ENCODE results near the gene PJA1.

Gene PJA1

DNA sequence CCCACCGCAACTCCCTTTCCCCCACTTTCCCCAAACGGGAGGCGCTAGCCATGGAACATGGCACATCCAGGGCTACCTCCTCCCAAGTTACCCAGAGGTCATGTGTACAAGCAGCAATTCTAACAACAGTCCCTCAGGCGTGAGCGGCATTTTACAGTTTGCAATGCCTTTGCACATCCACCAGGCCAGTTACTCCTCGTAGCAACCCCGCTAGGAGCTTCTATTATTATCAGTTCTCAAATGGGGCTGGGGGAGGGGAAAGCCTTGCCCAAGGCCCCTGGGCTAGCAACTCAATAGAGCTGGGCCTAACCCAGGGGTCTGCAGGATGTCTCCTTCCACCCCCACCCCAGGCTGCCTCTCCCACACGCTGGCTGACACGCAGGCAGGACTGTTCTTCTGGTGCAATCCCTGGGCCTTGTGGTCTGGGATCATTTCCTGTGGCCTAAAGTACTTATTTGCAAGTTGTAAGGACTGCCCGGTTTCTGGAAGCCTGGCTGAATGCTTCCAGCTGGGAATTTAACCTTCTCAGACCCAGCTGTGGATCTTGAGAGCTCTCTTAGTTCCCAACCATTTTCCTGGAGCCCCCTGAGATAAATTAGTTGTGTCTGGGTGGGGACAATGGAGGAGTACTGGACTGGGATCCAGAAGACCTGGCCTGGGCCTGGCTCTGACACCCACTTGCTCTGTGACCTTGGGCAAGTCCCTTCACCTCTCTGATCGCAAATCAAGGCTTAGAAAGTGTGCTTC lies 27.7 kb downstream of the PJA1 start:
- H3K9me3 Mint-ChIP-seq: no peaks in the 10 kb centered on the region
- H3K4me1 Mint-ChIP-seq: no peaks in the 10 kb centered on the region
- H3K27me3 Mint-ChIP-seq: no peaks in the 10 kb centered on the region
- no peaks in the 10 kb centered on the region for H3K36me3 Mint-ChIP-seq
- no peak overlapping the region for H3K4me3 Mint-ChIP-seq
- H3K27ac Mint-ChIP-seq: no peak overlapping the region

DNA sequence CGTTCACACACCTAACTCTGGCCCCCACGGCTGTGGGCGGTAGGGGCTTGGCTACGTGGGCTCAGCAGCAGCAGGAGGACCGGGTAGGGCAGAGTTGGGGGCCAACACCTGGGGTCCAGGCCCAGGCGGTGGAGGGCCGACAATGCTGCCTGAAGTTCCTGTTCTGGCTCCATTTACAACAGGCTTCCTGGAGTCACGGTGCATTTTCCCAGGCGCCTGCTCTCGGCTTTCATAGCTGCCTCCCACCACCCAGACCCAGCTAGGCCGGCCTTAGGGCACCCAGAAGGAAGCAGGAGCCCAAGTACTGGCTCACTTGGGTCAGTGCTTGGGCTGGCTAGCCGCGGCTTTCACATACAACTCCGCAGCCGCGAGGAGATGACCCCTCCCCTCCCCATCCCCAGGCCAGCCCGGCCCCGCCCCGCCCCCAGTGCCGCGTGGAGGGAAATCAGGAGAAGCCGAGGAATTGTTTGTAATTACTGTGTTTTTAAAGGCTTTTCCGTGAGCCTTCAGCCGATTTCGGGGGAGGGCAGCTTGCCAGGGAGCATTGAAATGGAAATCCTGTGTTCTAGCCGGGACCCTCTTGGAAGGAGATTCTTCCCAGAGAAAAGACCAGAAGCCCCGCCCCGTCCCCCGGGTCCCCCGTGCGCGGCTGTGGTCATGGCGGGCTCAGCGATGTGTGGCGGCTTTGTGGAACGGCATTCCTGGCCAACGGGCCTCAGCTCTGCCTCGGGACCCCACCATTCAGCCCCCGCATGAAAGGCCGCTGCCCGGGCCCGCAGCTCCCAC lies 28.5 kb downstream of the PJA1 start:
- Mint-ChIP-seq H3K36me3 (no peaks in the 10 kb centered on the region), H3K9me3 (no peaks in the 10 kb centered on the region), H3K4me1 (no peaks in the 10 kb centered on the region), H3K27me3 (no peaks in the 10 kb centered on the region), H3K4me3 (no peak overlapping the region), H3K27ac (no peak overlapping the region)

DNA sequence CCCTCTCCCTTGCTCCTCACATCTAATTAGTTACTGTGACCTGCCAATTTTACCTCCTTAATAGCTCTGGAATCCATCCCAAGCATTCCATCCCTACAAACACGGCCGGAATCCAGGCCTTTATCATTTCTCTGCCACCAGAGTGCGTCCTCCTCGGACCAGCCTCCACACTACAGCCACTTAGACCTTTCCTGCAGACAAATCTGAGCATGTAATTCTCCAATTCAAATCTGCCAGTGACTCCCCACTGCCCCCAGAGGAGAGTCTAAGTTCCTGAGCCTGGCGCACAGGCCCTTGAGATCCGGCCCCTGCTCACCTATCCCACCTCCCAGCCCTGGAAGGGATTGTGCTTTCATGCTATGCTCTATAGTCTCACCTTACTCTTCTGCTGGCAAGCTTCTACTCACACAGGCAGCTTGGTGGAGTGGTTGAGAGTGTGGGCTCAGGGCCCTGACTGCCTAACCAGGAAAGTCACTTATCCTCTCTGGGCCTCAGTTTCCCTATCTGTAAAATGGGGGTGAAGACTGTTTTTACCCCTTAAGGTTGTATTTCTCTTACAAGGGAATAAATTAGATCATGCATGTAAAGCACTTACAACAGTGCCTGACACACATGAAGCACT lies 31.2 kb downstream of the PJA1 start:
- no peaks in the 10 kb centered on the region for H3K36me3 Mint-ChIP-seq
- no peaks in the 10 kb centered on the region for H3K4me1 Mint-ChIP-seq
- H3K27ac Mint-ChIP-seq: no peak overlapping the region
- no peaks in the 10 kb centered on the region for H3K9me3 Mint-ChIP-seq
- peaks cover 5% of the 10 kb centered on the region for H3K27me3 Mint-ChIP-seq
- H3K4me3 Mint-ChIP-seq: no peak overlapping the region

DNA sequence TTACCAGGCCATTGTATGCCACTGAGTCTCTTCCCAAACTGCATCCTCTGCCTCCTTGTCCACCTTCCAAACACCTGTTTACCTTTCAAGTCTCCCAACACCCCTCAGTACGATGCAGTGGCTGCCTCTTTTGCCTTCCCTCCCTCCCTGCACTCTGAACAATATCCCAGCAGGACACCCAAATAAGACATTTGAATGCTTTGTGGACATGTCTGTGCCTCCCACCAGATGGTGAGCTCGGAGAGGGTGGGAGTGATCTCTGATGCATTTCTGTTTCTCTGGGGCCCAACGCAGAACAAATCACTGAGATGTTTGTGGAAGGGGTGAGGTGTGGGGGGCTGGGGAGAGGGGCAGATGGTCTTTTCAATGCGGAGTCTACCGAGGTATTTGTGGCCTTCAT lies 33.4 kb downstream of the PJA1 start:
- Mint-ChIP-seq H3K36me3 (no peaks in the 10 kb centered on the region), H3K4me3 (no peak overlapping the region), H3K4me1 (peaks cover 3% of the 10 kb centered on the region), H3K9me3 (no peaks in the 10 kb centered on the region), H3K27me3 (peaks cover 10% of the 10 kb centered on the region), H3K27ac (no peak overlapping the region)

DNA sequence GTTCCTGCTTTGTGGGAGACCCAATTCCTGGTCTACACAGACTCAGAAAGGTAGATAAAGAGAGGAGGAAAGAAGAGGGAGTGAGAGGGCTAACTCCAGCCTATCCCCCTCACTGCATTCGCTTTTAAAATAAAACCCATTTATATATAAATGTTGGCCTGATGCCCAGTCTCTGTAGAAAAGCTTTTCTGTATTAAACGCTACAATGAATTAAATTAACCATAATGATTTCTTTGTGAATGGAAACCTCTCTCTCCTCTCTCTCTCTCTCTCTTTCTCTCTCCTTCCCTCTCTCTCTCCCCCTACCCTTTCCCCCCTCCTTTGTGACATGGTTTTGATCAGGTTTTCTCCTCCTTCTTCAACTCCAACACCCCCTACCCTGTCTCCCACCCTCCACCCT lies 34.8 kb downstream of the PJA1 start:
- H3K9me3 Mint-ChIP-seq: no peaks in the 10 kb centered on the region
- no peaks in the 10 kb centered on the region for H3K36me3 Mint-ChIP-seq
- H3K4me1 Mint-ChIP-seq: peaks cover 3% of the 10 kb centered on the region
- peaks cover 10% of the 10 kb centered on the region for H3K27me3 Mint-ChIP-seq
- no peak overlapping the region for H3K4me3 Mint-ChIP-seq
- H3K27ac Mint-ChIP-seq: no peak overlapping the region

DNA sequence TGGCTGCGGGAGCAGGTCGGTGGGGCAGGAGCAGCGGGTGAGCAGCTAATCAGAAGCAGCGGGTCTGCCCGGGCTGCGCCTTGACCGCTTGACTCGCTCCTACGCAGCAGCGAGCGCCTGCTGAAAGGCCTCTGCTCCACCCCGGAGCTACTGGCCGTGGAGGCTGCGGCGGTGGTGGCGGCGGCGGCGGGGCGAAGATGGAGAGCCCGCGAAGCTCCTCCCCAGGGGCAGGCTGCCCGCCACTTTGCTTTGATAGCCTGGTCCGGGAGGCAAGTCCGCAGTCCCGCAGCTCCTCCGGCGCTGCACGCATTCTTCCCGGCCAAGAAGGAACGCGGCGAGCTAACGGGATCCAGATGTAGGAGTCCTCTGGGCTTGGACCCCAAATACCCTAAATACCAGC lies 36.7 kb downstream of the PJA1 start:
- Mint-ChIP-seq H3K27me3 (peaks cover 10% of the 10 kb centered on the region), H3K9me3 (no peaks in the 10 kb centered on the region), H3K27ac (no peak overlapping the region), H3K4me1 (peaks cover 3% of the 10 kb centered on the region), H3K4me3 (no peak overlapping the region), H3K36me3 (no peaks in the 10 kb centered on the region)

DNA sequence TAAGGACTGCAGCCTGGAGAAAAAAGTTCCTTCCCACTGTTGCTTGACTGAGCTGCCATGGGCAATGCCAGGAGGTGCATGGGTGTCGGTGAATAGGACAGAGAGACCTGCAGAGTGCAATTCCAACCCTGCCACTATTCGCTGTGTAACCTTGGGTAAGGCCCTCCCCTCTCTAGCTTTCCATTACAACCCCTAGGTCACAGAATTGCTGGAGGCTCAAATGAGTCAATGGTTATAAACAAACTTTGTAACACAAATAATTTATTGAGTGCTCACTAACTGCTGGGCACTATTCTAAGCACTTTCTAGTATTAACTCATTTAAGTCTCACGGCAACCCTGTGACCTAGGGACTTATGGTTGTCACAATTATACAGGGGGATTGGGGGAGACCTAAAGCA lies 37.8 kb downstream of the PJA1 start:
- Mint-ChIP-seq H3K4me3 (no peak overlapping the region), H3K4me1 (peaks cover 3% of the 10 kb centered on the region), H3K9me3 (no peaks in the 10 kb centered on the region), H3K27me3 (peaks cover 10% of the 10 kb centered on the region), H3K36me3 (no peaks in the 10 kb centered on the region), H3K27ac (no peak overlapping the region)

DNA sequence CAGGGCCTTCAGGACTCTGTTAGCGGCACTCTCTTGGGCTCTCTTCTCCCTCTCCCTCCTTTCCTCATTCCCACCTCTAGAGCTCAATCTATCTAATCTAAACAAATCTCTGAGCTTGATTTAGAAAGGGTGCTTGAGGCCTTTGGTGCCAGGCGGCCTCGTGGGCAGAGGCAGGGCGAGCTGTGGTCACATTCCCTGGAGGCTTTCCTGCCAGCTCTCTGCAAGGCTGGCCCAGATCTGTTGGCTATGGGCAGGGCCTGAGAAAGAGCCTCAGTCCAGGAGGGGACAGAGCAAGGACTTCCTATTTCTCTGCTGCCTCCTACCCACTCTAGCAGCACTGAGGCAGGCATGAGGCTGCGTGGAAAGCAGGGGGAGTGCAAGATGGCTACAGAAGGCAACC lies 38.6 kb downstream of the PJA1 start:
- Mint-ChIP-seq H3K4me1 (peaks cover 3% of the 10 kb centered on the region), H3K27me3 (peaks cover 10% of the 10 kb centered on the region)

DNA sequence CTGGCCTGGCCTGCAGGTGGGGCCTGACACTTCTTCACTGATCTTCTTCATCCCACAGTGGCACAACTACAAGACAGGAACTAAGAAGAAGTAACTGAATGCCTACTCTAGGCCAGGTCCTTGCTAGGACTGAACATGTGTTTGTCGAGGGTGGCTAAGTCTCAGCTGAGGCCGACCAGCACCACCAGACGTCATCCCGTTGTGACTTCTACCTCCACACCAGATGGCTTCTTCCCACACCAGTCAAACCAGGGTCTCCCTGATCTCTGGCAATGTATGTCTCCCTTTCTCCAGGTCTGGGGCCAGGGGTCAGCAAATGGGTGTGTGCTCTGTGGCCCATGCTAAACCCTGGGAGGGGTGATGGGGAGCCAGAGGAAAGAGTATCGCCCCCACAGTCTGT lies 40.2 kb downstream of the PJA1 start:
- no peak overlapping the region for H3K4me3 Mint-ChIP-seq
- no peaks in the 10 kb centered on the region for H3K9me3 Mint-ChIP-seq
- H3K27ac Mint-ChIP-seq: no peak overlapping the region
- H3K4me1 Mint-ChIP-seq: peaks cover 3% of the 10 kb centered on the region
- peaks cover 5% of the 10 kb centered on the region for H3K27me3 Mint-ChIP-seq
- H3K36me3 Mint-ChIP-seq: no peaks in the 10 kb centered on the region

More for the DNA sequence above, 38.6 kb downstream of the PJA1 start:
- Mint-ChIP-seq H3K9me3 (no peaks in the 10 kb centered on the region), H3K36me3 (no peaks in the 10 kb centered on the region), H3K27ac (no peak overlapping the region), H3K4me3 (no peak overlapping the region)

DNA sequence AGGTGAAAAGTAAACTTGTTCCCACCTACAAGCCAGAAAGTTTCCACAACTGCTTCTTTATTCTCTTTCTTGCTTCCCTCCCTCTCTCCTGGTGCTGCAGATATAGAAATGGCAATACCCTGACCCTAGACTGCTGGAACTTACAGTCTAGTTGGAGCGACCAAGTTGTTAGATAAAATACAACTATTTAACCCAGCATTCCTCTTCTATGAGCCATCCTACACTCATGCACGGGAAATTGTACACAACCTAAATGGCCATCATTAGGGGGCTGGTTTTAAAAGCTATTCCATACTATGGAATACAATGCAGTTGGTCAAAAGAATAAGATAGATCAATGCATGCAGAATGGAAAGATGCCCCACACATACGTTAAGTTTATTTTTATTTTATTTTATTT lies 41.1 kb downstream of the PJA1 start:
- peaks cover 3% of the 10 kb centered on the region for H3K4me1 Mint-ChIP-seq
- H3K9me3 Mint-ChIP-seq: no peaks in the 10 kb centered on the region
- no peak overlapping the region for H3K27ac Mint-ChIP-seq
- no peak overlapping the region for H3K4me3 Mint-ChIP-seq
- peaks cover 5% of the 10 kb centered on the region for H3K27me3 Mint-ChIP-seq
- no peaks in the 10 kb centered on the region for H3K36me3 Mint-ChIP-seq

DNA sequence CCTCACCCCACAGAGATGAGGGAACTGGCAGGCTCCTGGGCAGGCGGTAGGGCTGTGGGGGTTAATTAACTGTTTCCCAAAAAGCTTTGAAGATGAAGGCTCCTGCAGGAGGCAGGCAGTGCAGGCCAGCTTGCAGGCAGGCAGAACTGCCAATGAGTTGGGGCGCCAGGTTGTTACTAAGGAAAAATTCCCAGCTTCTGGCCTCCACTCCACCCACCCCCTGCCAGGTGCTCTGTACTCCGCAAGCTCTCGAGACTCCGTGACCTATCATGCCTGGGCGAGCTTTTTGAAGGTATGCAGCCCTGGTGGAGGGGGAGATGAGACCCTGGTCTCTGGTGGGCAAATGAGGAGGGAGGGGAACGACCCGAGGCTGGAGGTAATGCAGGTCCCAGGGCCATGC lies 41.8 kb downstream of the PJA1 start:
- H3K36me3 Mint-ChIP-seq: no peaks in the 10 kb centered on the region
- no peak overlapping the region for H3K27ac Mint-ChIP-seq
- H3K27me3 Mint-ChIP-seq: peaks cover 5% of the 10 kb centered on the region
- peaks cover 3% of the 10 kb centered on the region for H3K4me1 Mint-ChIP-seq
- H3K4me3 Mint-ChIP-seq: no peak overlapping the region
- no peaks in the 10 kb centered on the region for H3K9me3 Mint-ChIP-seq

DNA sequence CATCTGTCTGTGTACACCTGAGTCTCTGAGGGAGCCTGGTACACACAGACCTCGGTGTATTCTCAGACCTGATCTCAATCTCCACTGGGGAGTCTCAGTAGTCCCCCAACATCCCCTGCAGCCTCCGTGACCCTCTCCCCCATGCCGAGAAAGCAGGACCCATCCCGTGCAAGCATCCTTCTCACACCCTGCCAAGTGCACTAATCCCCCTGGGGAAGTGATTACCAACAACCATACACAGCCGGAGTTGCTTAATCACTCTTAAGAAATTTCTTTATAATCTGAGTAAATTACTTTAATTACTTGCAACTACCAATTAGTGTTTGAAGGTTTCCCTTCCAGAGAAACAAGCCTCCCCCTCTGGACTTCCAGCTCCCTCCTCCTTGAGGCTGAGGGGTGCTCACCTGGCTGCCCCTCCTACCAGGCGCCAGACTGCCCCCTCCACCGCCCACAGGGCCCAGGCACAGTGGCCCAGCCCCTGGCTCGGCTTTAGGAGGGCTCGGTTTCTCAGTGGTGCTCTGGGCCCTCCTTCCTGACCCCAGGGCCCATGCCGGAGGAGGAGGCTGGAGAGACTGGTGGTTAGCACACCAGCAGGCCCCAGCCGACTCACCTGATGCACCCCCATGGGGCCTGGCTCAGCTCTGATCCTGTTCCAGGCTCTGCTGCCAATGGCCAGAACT lies 43.8 kb downstream of the PJA1 start:
- no peaks in the 10 kb centered on the region for H3K36me3 Mint-ChIP-seq
- H3K27me3 Mint-ChIP-seq: no peaks in the 10 kb centered on the region
- H3K4me3 Mint-ChIP-seq: no peak overlapping the region
- H3K4me1 Mint-ChIP-seq: no peaks in the 10 kb centered on the region
- H3K27ac Mint-ChIP-seq: no peak overlapping the region
- no peaks in the 10 kb centered on the region for H3K9me3 Mint-ChIP-seq

DNA sequence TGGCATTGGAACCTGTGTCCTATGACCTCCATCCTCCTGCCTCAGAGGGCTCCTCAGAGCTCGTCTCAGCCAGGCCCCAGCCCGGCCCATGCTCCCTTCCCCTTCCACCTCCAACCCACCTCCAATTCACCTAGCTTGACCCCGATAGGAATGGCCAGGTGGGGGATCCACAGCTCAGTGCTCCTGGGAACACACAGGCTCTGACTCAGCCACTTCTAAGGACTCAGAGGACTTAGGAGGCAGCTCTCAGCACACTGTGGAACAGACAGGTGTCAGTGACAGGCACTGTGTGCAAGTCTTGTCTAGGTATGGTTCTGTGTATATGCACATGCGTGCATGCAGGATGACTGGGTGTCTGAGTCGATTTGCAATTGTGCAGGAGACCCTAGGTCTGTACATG lies 44.8 kb downstream of the PJA1 start:
- H3K4me3 Mint-ChIP-seq: no peak overlapping the region
- no peaks in the 10 kb centered on the region for H3K27me3 Mint-ChIP-seq
- H3K9me3 Mint-ChIP-seq: no peaks in the 10 kb centered on the region
- H3K36me3 Mint-ChIP-seq: no peaks in the 10 kb centered on the region
- no peaks in the 10 kb centered on the region for H3K4me1 Mint-ChIP-seq
- no peak overlapping the region for H3K27ac Mint-ChIP-seq

DNA sequence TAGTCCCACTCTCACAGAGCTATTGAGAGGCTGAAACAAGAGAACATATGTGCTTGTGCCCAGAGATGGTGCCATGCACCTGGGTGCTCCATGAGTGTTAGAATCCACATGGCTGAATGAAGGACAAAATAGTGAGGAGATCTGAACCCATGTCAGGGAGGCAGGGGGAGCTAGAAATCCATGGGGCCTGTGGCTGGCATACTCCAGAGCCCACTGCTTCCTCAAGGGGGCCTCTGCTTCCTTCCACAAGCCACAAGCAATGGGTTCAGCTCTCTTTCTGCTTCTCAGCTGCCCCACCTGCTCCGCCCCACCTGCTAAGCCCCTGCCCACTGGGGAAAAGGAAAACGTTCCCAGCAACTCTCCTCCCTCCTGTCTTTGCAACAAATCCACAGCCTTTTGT lies 46.1 kb downstream of the PJA1 start:
- Mint-ChIP-seq H3K9me3 (no peaks in the 10 kb centered on the region), H3K36me3 (no peaks in the 10 kb centered on the region), H3K4me1 (no peaks in the 10 kb centered on the region), H3K27me3 (no peaks in the 10 kb centered on the region), H3K27ac (no peak overlapping the region), H3K4me3 (no peak overlapping the region)

DNA sequence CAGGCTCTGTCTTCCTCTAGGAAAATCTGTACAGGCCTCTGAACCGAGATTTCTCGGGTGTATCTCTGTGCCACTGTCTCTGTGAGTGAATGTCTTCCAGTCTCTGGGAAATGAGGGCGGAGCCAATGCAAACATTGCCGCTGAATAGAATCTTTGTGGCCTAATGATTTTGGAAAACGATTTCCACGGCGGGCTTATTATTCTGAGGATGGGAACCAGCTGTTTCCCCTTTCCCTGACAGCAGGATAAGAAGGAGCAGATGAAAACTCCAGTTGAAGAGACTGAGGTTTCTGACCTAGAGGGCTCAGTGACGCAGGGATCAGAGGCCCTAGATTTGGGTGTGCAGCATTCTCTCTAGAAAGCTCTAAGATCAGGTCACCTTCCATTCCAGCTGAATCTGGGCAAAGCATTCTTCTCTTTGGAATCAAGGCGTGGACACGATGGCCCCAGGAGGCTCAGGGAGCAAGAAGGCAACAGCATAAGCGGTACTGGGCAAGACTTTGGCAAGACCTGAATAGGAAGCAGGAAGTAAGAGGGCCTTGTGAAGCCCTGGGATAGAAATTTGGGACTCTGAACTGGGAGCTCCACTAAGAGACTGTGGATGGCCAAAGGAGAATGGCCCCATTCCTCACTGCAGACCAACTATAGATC lies 47.3 kb downstream of the PJA1 start:
- no peaks in the 10 kb centered on the region for H3K36me3 Mint-ChIP-seq
- no peak overlapping the region for H3K27ac Mint-ChIP-seq
- H3K4me3 Mint-ChIP-seq: no peak overlapping the region
- no peaks in the 10 kb centered on the region for H3K9me3 Mint-ChIP-seq
- no peaks in the 10 kb centered on the region for H3K27me3 Mint-ChIP-seq
- no peaks in the 10 kb centered on the region for H3K4me1 Mint-ChIP-seq
